Natural killer cell (primary cell): ENCODE measurements around the gene PDHA1. TPM values are rescaled to one million over a fixed set of nuclear protein-coding genes. Genes with fewer than 3 reads are reported as not detected.

Experiments
- ATAC-seq, 3 donors: fragments of 150-1000 bp in 2 of 3; fragments of 200-7000 bp in 1 of 3; cut with Tn5 transposase; 1 replicate in 1 of 3; 2 replicates in 2 of 3; pipeline ENCODE4 v1.10.0; 2021; ENCODE audit warnings: mild to moderate bottlenecking in 2 of 3, moderate library complexity in 2 of 3
- DNase-seq, 2 donors: peaks; one replicate each; pipeline versions ENCODE4 v3.0.0 to v3.0.0-alpha.2; 2013 to 2021; ENCODE audit warnings: mixed read lengths in 1 of 2
- H3K27ac ChIP-seq: one replicate; pipeline ENCODE4 v1.5.1; 2013; ENCODE audit warnings: mild to moderate bottlenecking, low read length
- H3K27me3 ChIP-seq: one replicate; pipeline ENCODE4 v1.6.1; 2013; ENCODE audit warnings: low read length; ENCODE audit not compliant: control insufficient read depth, insufficient read depth
- H3K36me3 ChIP-seq: one replicate; pipeline ENCODE4 v1.6.1; 2013; ENCODE audit warnings: low read length; ENCODE audit not compliant: control insufficient read depth, insufficient read depth
- H3K4me1 ChIP-seq: one replicate; pipeline ENCODE4 v1.6.1; 2013; ENCODE audit warnings: low read length; ENCODE audit not compliant: control insufficient read depth, insufficient read depth
- H3K4me3 ChIP-seq: one replicate; pipeline ENCODE4 v1.5.1; 2013; ENCODE audit warnings: low read length
- H3K9me3 ChIP-seq: one replicate; pipeline ENCODE4 v1.6.1; 2013; ENCODE audit warnings: low read length; ENCODE audit not compliant: control insufficient read depth, insufficient read depth
- H3K27ac Mint-ChIP-seq, 2 donors: one replicate each; pipeline ENCODE4 v1.8.0; 2022; ENCODE audit warnings: mild to moderate bottlenecking in 2 of 2, mixed read lengths in 2 of 2, moderate library complexity in 1 of 2
- H3K27me3 Mint-ChIP-seq, 2 donors: one replicate each; pipeline ENCODE4 v1.8.0; 2022; ENCODE audit warnings: low read depth in 2 of 2, mixed read lengths in 2 of 2
- H3K36me3 Mint-ChIP-seq: one replicate; pipeline ENCODE4 v1.8.0; 2022; ENCODE audit warnings: mixed read lengths
- H3K4me1 Mint-ChIP-seq, 2 donors: one replicate each; pipeline ENCODE4 v1.8.0; 2022; ENCODE audit warnings: mixed read lengths in 2 of 2
- H3K4me3 Mint-ChIP-seq: one replicate; pipeline ENCODE4 v1.8.0; 2022; ENCODE audit warnings: mild to moderate bottlenecking, moderate library complexity, mixed read lengths
- H3K9me3 Mint-ChIP-seq, 2 donors: one replicate each; pipeline ENCODE4 v1.8.0; 2022; ENCODE audit warnings: mixed read lengths in 2 of 2
- WGBS: methylation state at CpG from one replicate; pipeline ENCODE4 v1.1.7; 2013; ENCODE audit warnings: missing lambda C conversion rate; ENCODE audit not compliant: insufficient coverage; 5-methylcytosine and 5-hydroxymethylcytosine counted together
- intact Hi-C: fragments of 100-400 bp; cut with micrococcal nuclease; formaldehyde crosslinking; loops from one replicate; pipeline ENCODE4 v1.14.2; 2022
- total RNA-seq, 4 donors: library from RNA; stranded (reverse); fragments of 120-200 nt in 1 of 4; gene quantifications; one replicate each; pipeline versions ENCODE4 v1.2.3 to v1.2.4, GENCODE V29; 2013 to 2022
- TF ChIP-seq, protein P1 (sequence below): fragments of 200-600 bp; IDR thresholded peaks from one replicate; pipeline ENCODE4 v1.8.0; 2022; ENCODE audit warnings: antibody characterized with exemption

The PDHA1 gene
- total RNA-seq, 3 donors from 2014 or later (not counting 1 experiment from before 2014, with no cell fraction given): 131 to 164 (median 154) TPM

- no peak for ATAC-seq
- TF ChIP-seq, protein P1, sequence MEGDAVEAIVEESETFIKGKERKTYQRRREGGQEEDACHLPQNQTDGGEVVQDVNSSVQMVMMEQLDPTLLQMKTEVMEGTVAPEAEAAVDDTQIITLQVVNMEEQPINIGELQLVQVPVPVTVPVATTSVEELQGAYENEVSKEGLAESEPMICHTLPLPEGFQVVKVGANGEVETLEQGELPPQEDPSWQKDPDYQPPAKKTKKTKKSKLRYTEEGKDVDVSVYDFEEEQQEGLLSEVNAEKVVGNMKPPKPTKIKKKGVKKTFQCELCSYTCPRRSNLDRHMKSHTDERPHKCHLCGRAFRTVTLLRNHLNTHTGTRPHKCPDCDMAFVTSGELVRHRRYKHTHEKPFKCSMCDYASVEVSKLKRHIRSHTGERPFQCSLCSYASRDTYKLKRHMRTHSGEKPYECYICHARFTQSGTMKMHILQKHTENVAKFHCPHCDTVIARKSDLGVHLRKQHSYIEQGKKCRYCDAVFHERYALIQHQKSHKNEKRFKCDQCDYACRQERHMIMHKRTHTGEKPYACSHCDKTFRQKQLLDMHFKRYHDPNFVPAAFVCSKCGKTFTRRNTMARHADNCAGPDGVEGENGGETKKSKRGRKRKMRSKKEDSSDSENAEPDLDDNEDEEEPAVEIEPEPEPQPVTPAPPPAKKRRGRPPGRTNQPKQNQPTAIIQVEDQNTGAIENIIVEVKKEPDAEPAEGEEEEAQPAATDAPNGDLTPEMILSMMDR: no peak
- no peaks in the 10 kb centered on the region for H3K4me1 ChIP-seq
- H3K36me3 ChIP-seq: no peaks in the 10 kb centered on the region
- H3K27ac ChIP-seq: no peak overlapping the region
- no peaks in the 10 kb centered on the region for H3K9me3 ChIP-seq
- H3K27me3 ChIP-seq: no peaks in the 10 kb centered on the region
- H3K9me3 Mint-ChIP-seq: no peaks in the 10 kb centered on the region
- no peak overlapping the region for H3K27ac Mint-ChIP-seq
- H3K4me1 Mint-ChIP-seq: no peaks in the 10 kb centered on the region
- intact Hi-C loops: no loop called here
- H3K27me3 Mint-ChIP-seq: peaks cover 0 to 7% of the 10 kb centered on the region in 2 donors
- no peak overlapping the region for H3K4me3 ChIP-seq
- H3K4me3 Mint-ChIP-seq: no peak overlapping the region
- no peaks in the 10 kb centered on the region for H3K36me3 Mint-ChIP-seq
- no peak for DNase-seq
These were observed 60.0 kb downstream of the PDHA1 start for GRCh38 chrX:19403696-19404095.

GRCh38 chrX:19410259-19410658 is 66.5 kb downstream of the PDHA1 start:
- no CpG with 5 or more reads among the region's 2 CpGs for WGBS
- intact Hi-C loops: no loop called here
- TF ChIP-seq, protein P1: no peak

More at GRCh38 chrX:19410259-19410658, 66.5 kb downstream of the PDHA1 start:
- H3K27ac Mint-ChIP-seq: no peak overlapping the region
- H3K4me1 Mint-ChIP-seq: no peaks in the 10 kb centered on the region
- no peak overlapping the region for H3K4me3 Mint-ChIP-seq
- no peaks in the 10 kb centered on the region for H3K36me3 Mint-ChIP-seq
- DNase-seq (no peak), ATAC-seq (no peak)
- Histone ChIP-seq H3K27me3 (no peaks in the 10 kb centered on the region), H3K4me1 (no peaks in the 10 kb centered on the region), H3K4me3 (no peak overlapping the region), H3K36me3 (no peaks in the 10 kb centered on the region), H3K27ac (no peak overlapping the region), H3K9me3 (peaks cover 3% of the 10 kb centered on the region)
- no peaks in the 10 kb centered on the region for H3K9me3 Mint-ChIP-seq
- H3K27me3 Mint-ChIP-seq: peaks cover 7 to 8% of the 10 kb centered on the region in 2 donors

Other genes starting within 250 kb of the PDHA1 start
- not detected for gene ADGRG2, start 221.5 kb upstream of the PDHA1 start, total RNA-seq
- under 1 TPM in 1 of 3 donors, not detected in 2; 0.18 TPM for gene MAP3K15, start 171.6 kb downstream of the PDHA1 start, total RNA-seq